Measurements from ENCODE around the gene DNAH2.
A peak's percentile ranks its signal among the peaks of the same experiment; 100 is the strongest.

The DNAH2 gene

GRCh38 chr17:7824021-7824924 is 106.7 kb downstream of the DNAH2 start:
- H3K27ac ChIP-seq: no peak overlapping the region
- TF ChIP-seq CTCF (IDR thresholded peaks at IDR 0.05; ENCODE audit: low read depth, low read length, missing control alignments): no peak
- DNase-seq: no peak
- H3K4me3 ChIP-seq (ENCODE audit: low read depth, low read length): no peak overlapping the region
- H3K36me3 ChIP-seq (replicated peaks): no peaks in the 10 kb centered on the region
- in situ Hi-C loops (cut with HindIII; ENCODE audit: low pct_ligation_motif_present, low sequenced_read_pairs): no loop called here
- H3K27me3 ChIP-seq (replicated peaks): no peaks in the 10 kb centered on the region

GRCh38 chr17:7825206-7825990 is 107.9 kb downstream of the DNAH2 start:
- no peak overlapping the region for H3K27ac ChIP-seq
- H3K27me3 ChIP-seq (replicated peaks): no peaks in the 10 kb centered on the region
- peak; percentile 39 for TF ChIP-seq CTCF (IDR thresholded peaks at IDR 0.05; ENCODE audit: low read depth, low read length, missing control alignments)
- DNase-seq: no peak
- H3K36me3 ChIP-seq (replicated peaks): no peaks in the 10 kb centered on the region
- in situ Hi-C loops (cut with HindIII; ENCODE audit: low pct_ligation_motif_present, low sequenced_read_pairs): no loop called here
- no peak overlapping the region for H3K4me3 ChIP-seq (ENCODE audit: low read depth, low read length)

- no peak for DNase-seq
- H3K36me3 ChIP-seq (replicated peaks): no peaks in the 10 kb centered on the region
- TF ChIP-seq CTCF (IDR thresholded peaks at IDR 0.05; ENCODE audit: low read depth, low read length, missing control alignments): no peak
- H3K27ac ChIP-seq: no peak overlapping the region
- H3K4me3 ChIP-seq (ENCODE audit: low read depth, low read length): no peak overlapping the region
- in situ Hi-C loops (cut with HindIII; ENCODE audit: low pct_ligation_motif_present, low sequenced_read_pairs): no loop called here
- no peaks in the 10 kb centered on the region for H3K27me3 ChIP-seq (replicated peaks)
Observed at GRCh38 chr17:7830616-7831015, 113.1 kb downstream of the DNAH2 start.

- H3K36me3 ChIP-seq (replicated peaks): no peaks in the 10 kb centered on the region
- no peaks in the 10 kb centered on the region for H3K27me3 ChIP-seq (replicated peaks)
- no peak for DNase-seq
- H3K4me3 ChIP-seq (ENCODE audit: low read depth, low read length): no peak overlapping the region
- TF ChIP-seq CTCF (IDR thresholded peaks at IDR 0.05; ENCODE audit: low read depth, low read length, missing control alignments): no peak
- no peak overlapping the region for H3K27ac ChIP-seq
- in situ Hi-C loops (cut with HindIII; ENCODE audit: low pct_ligation_motif_present, low sequenced_read_pairs): no loop called here
Observed at GRCh38 chr17:7831233-7831632, 113.7 kb downstream of the DNAH2 start.

GRCh38 chr17:7832431-7832830 is 114.9 kb downstream of the DNAH2 start:
- no peaks in the 10 kb centered on the region for H3K27me3 ChIP-seq (replicated peaks)
- H3K27ac ChIP-seq: no peak overlapping the region
- in situ Hi-C loops (cut with HindIII; ENCODE audit: low pct_ligation_motif_present, low sequenced_read_pairs): no loop called here
- no peaks in the 10 kb centered on the region for H3K36me3 ChIP-seq (replicated peaks)
- H3K4me3 ChIP-seq (ENCODE audit: low read depth, low read length): no peak overlapping the region
- TF ChIP-seq CTCF (IDR thresholded peaks at IDR 0.05; ENCODE audit: low read depth, low read length, missing control alignments): no peak
- no peak for DNase-seq

All from brain microvascular endothelial cell (primary cell).